Choroid plexus epithelial cell (primary cell): ENCODE results near the gene PSMG4.

Experiments
- DNase-seq: peaks from one replicate; pipeline ENCODE4 v3.0.0-alpha.2; 2010; ENCODE audit warnings: low read depth
- H3K4me3 ChIP-seq: 2 replicates; pipeline ENCODE4 v1.5.1; 2011; ENCODE audit warnings: low read depth, mild to moderate bottlenecking, control low read depth, low read length, moderate library complexity
- TF ChIP-seq, protein P1 (sequence below): conservative IDR thresholded peaks from 2 replicates; pipeline ENCODE4 v1.5.1; 2011; ENCODE audit warnings: low read depth, mild to moderate bottlenecking, control low read depth, inconsistent platforms, low read length, moderate library complexity

PSMG4 gene

DNA sequence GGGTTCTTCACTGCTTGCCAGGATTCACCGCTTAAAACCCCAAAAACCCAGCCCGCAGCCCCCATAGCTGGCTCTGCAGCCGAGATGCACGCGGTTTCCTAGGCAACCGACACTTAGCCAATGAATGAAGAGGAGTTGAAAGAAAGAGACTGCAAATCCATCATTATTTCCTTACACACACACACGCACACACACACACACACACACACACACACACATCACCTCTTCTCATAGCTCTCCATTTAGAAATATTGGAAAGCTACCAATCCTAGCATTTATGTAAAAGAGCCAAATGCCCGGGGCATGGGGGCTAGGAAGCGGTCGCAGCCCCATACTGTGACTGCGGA, 27.9 kb upstream of the PSMG4 start:
- TF ChIP-seq, protein P1, sequence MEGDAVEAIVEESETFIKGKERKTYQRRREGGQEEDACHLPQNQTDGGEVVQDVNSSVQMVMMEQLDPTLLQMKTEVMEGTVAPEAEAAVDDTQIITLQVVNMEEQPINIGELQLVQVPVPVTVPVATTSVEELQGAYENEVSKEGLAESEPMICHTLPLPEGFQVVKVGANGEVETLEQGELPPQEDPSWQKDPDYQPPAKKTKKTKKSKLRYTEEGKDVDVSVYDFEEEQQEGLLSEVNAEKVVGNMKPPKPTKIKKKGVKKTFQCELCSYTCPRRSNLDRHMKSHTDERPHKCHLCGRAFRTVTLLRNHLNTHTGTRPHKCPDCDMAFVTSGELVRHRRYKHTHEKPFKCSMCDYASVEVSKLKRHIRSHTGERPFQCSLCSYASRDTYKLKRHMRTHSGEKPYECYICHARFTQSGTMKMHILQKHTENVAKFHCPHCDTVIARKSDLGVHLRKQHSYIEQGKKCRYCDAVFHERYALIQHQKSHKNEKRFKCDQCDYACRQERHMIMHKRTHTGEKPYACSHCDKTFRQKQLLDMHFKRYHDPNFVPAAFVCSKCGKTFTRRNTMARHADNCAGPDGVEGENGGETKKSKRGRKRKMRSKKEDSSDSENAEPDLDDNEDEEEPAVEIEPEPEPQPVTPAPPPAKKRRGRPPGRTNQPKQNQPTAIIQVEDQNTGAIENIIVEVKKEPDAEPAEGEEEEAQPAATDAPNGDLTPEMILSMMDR: no peak
- peak; percentile 46 for DNase-seq
- peak overlapping the region; percentile 66 for H3K4me3 ChIP-seq

DNA sequence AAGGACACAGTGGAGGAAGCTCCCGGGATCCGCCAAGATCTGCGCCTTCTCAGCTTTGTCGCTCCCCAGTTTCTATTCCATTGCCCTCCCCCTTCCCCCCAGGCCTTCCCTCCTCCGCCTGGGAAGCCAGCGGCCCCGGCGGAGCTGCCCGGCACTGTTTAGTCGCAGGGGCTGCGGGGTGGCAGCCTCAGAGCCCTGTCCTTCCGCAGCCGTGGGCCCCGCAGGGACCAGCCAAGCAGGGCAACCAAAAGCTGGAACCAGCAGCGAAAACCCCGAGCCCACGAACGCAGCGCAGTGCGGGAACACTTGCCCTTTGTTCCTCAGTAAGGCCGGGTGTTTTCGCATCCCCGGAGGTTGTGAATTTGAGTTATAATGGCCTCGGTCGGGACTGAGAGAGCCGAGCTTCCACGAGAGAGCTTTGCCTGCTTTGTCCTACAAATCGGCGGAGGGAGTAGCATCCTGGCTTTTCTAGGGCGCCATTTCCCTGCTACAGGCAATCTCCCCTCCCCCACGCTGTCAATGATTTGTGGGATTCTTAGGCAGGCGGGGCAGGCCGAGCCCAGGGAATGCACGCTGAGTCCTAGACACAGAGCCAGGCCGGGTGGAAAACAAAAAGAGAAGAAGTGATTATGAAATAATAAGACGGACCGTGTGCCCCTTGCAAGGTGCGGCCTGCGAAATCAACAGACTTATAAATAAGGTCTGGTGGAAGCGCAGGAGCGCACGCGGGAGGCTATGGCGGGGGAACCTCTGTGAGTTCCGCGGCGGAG, 27.3 kb upstream of the PSMG4 start:
- DNase-seq: peak; percentile 76

DNA sequence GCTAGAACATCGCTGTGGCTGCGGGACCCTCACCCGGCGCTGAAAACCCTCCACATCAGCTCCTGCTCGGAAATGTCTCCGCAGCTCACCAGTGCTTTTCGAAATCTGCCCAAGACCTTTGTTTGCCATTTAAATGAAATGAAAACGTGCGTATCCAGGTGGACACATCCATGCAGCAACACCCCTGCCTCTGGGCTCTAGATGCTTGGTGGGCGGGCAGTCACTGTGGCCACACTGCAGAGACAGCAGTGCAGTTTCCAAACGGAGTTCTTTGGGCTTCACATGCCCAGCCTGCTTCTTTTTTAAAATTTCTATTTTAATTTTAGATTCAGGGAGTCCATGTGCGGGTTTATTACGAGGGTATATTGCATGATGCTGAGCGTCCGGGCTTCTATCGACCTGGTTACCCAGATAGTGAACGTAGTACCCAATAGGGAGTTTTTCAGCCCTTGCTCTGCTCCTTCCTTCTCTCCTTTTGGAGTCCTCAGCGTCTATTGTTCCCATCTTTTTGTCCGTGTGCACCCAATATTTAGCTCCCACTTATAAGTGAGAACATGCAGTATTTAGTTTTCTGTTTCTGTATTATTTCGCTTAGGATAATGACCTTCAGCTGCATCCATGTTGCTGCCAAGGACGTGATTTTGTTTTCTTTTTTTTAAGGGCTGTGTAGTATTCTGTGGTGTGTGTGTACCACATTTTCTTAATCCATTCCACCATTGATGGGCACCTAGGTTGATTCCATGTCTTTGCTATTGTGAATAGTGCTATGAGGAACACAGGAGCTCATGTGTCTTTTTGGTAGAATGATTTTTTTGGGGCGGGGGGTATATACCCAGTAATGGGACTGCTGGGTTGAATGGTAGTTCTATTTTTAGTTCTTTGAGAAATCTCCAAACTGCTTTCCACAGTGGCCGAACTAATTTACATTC, 26.5 kb upstream of the PSMG4 start:
- H3K4me3 ChIP-seq: peak overlapping the region; percentile 66
- DNase-seq: no peak
- TF ChIP-seq, protein P1: no peak

More for the DNA sequence above, 27.3 kb upstream of the PSMG4 start:
- TF ChIP-seq, protein P1: no peak
- H3K4me3 ChIP-seq: peak overlapping the region; percentile 66

DNA sequence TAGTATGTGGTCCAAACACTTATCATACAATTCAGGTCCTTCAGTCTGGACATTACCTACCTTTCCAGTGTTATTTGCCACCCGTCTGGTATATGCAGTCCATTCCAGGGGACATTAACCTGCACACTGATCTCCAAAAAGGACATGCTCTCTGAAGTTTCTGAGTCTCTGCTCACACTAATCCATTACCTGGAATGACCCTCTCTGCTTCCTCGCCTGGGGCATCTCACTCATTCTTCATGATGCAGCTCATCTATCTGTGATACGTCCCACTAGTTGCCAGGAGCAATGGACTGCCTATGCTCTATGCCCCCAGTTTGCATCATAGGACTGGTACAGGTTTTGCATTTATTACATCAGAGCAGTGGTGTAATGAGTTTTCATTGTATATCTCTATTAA, 25.4 kb upstream of the PSMG4 start:
- TF ChIP-seq, protein P1: no peak
- no peak for DNase-seq
- H3K4me3 ChIP-seq: no peak overlapping the region

DNA sequence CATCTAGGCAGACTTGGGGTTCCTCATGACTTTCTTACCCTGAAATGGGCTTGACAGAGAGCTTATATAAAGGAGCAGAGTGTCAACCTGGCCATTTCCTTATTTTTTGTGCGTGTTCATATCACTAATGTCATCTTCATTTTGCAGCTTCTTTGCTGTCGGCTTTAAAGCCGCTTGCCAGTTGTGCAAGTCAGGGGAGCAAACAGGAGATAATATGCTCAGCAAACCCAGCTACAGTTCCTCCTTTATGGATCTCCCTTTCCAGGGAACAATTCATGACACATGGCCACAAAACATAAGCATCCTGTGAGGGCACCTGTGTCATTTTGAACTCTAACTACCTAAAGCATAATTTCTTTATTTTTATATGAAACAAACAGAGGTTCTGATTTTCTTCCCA, 24.8 kb upstream of the PSMG4 start:
- no peak for DNase-seq
- TF ChIP-seq, protein P1: no peak
- no peak overlapping the region for H3K4me3 ChIP-seq

DNA sequence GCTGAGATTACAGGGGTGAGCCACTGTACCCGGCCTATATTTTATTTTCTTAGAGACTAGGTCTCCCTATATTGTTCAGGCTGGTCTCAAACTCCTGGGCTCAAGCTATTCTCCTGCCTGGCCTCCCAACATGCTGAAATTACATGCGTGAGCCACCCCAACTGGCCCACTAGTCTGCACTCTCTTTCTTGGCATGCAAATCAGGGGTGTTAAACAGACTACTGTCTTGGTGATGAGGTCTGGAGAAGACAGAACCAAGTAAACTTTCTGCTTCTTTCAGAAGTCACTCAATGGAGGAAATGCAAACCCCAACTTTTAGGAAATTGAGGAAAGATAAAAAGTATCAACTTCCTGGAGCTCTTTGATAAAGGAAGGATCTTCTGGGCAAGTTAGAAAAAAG, 23.3 kb upstream of the PSMG4 start:
- no peak overlapping the region for H3K4me3 ChIP-seq
- DNase-seq: no peak
- TF ChIP-seq, protein P1: no peak
